Trophoblast cell (in vitro differentiated cells and primary cell): ENCODE data around the gene DDX5.

Source experiments
- DNase-seq, 2 donors: peaks; one replicate each; pipeline ENCODE4 v3.0.0-alpha.2; 2016
- H2AFZ ChIP-seq: 2 replicates; pipeline ENCODE4 v1.6.1; 2013; ENCODE audit warnings: low read length, moderate library complexity, mild to moderate bottlenecking; ENCODE audit not compliant: insufficient read depth, poor library complexity
- H2AK5ac ChIP-seq: 2 replicates; pipeline ENCODE4 v1.6.1; 2013; ENCODE audit warnings: mild to moderate bottlenecking, low read length
- H2BK120ac ChIP-seq: 2 replicates; pipeline ENCODE4 v1.6.1; 2013; ENCODE audit warnings: low read length, mild to moderate bottlenecking, moderate library complexity; ENCODE audit not compliant: insufficient read depth, poor library complexity
- H2BK12ac ChIP-seq: 2 replicates; pipeline ENCODE4 v1.6.1; 2013; ENCODE audit warnings: mild to moderate bottlenecking, low read length, moderate library complexity
- H2BK5ac ChIP-seq: 2 replicates; pipeline ENCODE4 v1.6.1; 2013; ENCODE audit warnings: low read length, low read depth, moderate library complexity, mild to moderate bottlenecking; ENCODE audit not compliant: poor library complexity
- H3K14ac ChIP-seq: 2 replicates; pipeline ENCODE4 v1.6.1; 2013; ENCODE audit warnings: mild to moderate bottlenecking, low read length
- H3K18ac ChIP-seq: 2 replicates; pipeline ENCODE4 v1.6.1; 2013; ENCODE audit warnings: mild to moderate bottlenecking, low read length
- H3K23ac ChIP-seq: 2 replicates; pipeline ENCODE4 v1.6.1; 2013; ENCODE audit warnings: low read length
- H3K27ac ChIP-seq: 2 replicates; pipeline ENCODE4 v1.5.1; 2013; ENCODE audit warnings: low read depth, mild to moderate bottlenecking, inconsistent platforms, low read length, moderate library complexity
- H3K27me3 ChIP-seq: 2 replicates; pipeline ENCODE4 v1.6.1; 2013; ENCODE audit warnings: inconsistent platforms, mild to moderate bottlenecking, low read length, moderate library complexity; ENCODE audit not compliant: insufficient read depth
- H3K36me3 ChIP-seq, 2 experiments: 1 replicate in 1 of 2; 2 replicates in 1 of 2; pipeline ENCODE4 v1.6.1; 2013; ENCODE audit warnings: low read length in 2 of 2, mild to moderate bottlenecking in 2 of 2, moderate library complexity in 1 of 2; ENCODE audit not compliant: insufficient read depth in 2 of 2, control insufficient read depth in 1 of 2
- H3K4ac ChIP-seq: 2 replicates; pipeline ENCODE4 v1.6.1; 2013; ENCODE audit warnings: low read depth, mild to moderate bottlenecking, low read length, moderate library complexity
- H3K4me1 ChIP-seq, 2 experiments: 1 replicate in 1 of 2; 2 replicates in 1 of 2; pipeline ENCODE4 v1.6.1; 2013; ENCODE audit warnings: low read length in 2 of 2, mild to moderate bottlenecking in 2 of 2, moderate library complexity in 1 of 2; ENCODE audit not compliant: insufficient read depth in 2 of 2, control insufficient read depth in 1 of 2
- H3K4me2 ChIP-seq: 2 replicates; pipeline ENCODE4 v1.6.1; 2013; ENCODE audit warnings: inconsistent platforms, mild to moderate bottlenecking, low read length, moderate library complexity
- H3K4me3 ChIP-seq: 2 replicates; pipeline ENCODE4 v1.5.1; 2013; ENCODE audit warnings: mild to moderate bottlenecking, low read depth, low read length, inconsistent platforms
- H3K79me1 ChIP-seq: one replicate; pipeline ENCODE4 v1.6.1; 2013; ENCODE audit warnings: low read length
- H3K79me2 ChIP-seq: 2 replicates; pipeline ENCODE4 v1.6.1; 2013; ENCODE audit warnings: low read length, mild to moderate bottlenecking; ENCODE audit not compliant: control insufficient read depth, insufficient read depth, poor library complexity
- H3K9ac ChIP-seq: 2 replicates; pipeline ENCODE4 v1.6.1; 2013; ENCODE audit warnings: mild to moderate bottlenecking, low read length
- H3K9me3 ChIP-seq: 2 replicates; pipeline ENCODE4 v1.6.1; 2013; ENCODE audit warnings: low read depth, mild to moderate bottlenecking, control low read depth, inconsistent platforms, low read length; ENCODE audit not compliant: insufficient read depth
- H4K12ac ChIP-seq: 2 replicates; pipeline ENCODE4 v1.6.1; 2013; ENCODE audit warnings: low read depth, mild to moderate bottlenecking, low read length, moderate library complexity
- H4K8ac ChIP-seq: 2 replicates; pipeline ENCODE4 v1.6.1; 2013; ENCODE audit warnings: low read depth, mild to moderate bottlenecking, low read length, moderate library complexity
- H4K91ac ChIP-seq: one replicate; pipeline ENCODE4 v1.6.1; 2013; ENCODE audit warnings: low read depth, mild to moderate bottlenecking, low read length, moderate library complexity
- WGBS: extraction: QIAGEN DNeasy Blood & Tissue Kit; methylation state at CpG from one replicate; pipeline ENCODE4 v1.1.7; 2013; ENCODE audit warnings: missing lambda C conversion rate; ENCODE audit not compliant: insufficient read length, insufficient coverage; ENCODE audit errors: extremely low coverage; 5-methylcytosine and 5-hydroxymethylcytosine counted together

DDX5 gene

DNA sequence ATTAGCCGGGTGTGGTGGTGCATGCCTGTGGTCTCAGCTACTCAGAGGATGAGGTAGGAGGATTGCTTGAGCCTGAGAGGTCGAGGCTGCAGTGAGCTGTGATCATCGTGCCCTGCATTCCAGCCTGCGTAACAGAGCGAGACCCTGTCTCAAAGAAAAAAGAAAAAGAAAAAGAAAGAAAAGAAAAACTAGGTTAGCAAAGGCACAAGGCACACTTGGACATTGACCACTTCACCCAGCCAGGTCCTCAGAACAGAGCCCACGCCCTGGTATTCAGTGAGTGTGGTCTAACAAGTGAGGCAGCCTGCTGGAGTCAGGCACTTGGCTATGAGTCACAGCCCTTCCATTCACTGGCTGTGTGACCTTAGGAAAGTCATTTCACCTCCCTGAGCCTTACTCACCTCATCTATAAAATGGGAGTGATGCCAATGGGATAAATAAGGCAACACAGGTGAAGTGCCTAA lies 46.8 kb downstream of the DDX5 start:
- H3K4me2 ChIP-seq = no peak overlapping the region
- H3K27ac ChIP-seq = no peak overlapping the region
- no peaks in the 10 kb centered on the region for H3K36me3 ChIP-seq
- H3K79me1 ChIP-seq = no peaks in the 10 kb centered on the region
- H2BK5ac ChIP-seq = no peak overlapping the region
- H3K4me3 ChIP-seq = no peak overlapping the region
- peaks cover 0 to 2% of the 10 kb centered on the region in 2 experiments for H3K4me1 ChIP-seq
- no peak overlapping the region for H4K12ac ChIP-seq
- DNase-seq = peak; percentile 66 to 73
- H3K23ac ChIP-seq = no peak overlapping the region
- whole genome bisulfite sequencing = no CpG with 5 or more reads among the region's 6 CpGs
- H4K91ac ChIP-seq = no peak overlapping the region
- no peak overlapping the region for H3K4ac ChIP-seq
- H2BK12ac ChIP-seq = no peak overlapping the region
- H3K9me3 ChIP-seq = no peaks in the 10 kb centered on the region
- no peak overlapping the region for H3K9ac ChIP-seq
- H2AK5ac ChIP-seq = no peak overlapping the region
- no peaks in the 10 kb centered on the region for H3K79me2 ChIP-seq
- H2BK120ac ChIP-seq = no peak overlapping the region
- no peak overlapping the region for H2AFZ ChIP-seq
- no peak overlapping the region for H3K14ac ChIP-seq
- H4K8ac ChIP-seq = no peak overlapping the region
- no peaks in the 10 kb centered on the region for H3K27me3 ChIP-seq
- no peak overlapping the region for H3K18ac ChIP-seq

DNA sequence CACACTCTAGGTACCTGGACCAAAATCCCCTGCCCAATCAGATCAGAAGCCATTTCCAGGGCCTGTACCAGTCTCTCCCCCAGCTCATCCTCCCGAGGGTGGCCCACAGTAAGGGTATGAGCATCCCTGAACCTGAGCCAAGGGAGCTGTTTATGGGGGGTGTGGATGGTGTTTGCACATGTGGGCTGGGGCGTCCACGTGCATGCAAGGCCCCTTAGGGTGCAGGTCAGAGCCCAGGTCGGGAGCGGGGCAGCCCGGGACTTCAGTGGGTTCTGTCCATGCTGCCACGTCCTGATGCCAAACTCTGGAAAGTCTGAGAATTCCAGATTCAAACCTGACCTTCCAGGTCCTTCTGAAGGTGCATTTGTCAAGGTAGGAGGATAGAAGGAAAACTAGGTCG lies 47.3 kb downstream of the DDX5 start:
- no peaks in the 10 kb centered on the region for H3K79me1 ChIP-seq
- no peaks in the 10 kb centered on the region for H3K79me2 ChIP-seq
- H2BK12ac ChIP-seq = no peak overlapping the region
- H3K27ac ChIP-seq = no peak overlapping the region
- H4K8ac ChIP-seq = no peak overlapping the region
- no peak overlapping the region for H3K14ac ChIP-seq
- H3K9ac ChIP-seq = no peak overlapping the region
- H3K4ac ChIP-seq = no peak overlapping the region
- no peak overlapping the region for H2AFZ ChIP-seq
- no peak overlapping the region for H3K23ac ChIP-seq
- no peak overlapping the region for H3K4me2 ChIP-seq
- no peak for DNase-seq
- no peak overlapping the region for H4K12ac ChIP-seq
- no peak overlapping the region for H4K91ac ChIP-seq
- WGBS = no CpG with 5 or more reads among the region's 8 CpGs
- no peak overlapping the region for H3K4me3 ChIP-seq
- H2BK120ac ChIP-seq = no peak overlapping the region
- no peak overlapping the region for H2AK5ac ChIP-seq
- no peaks in the 10 kb centered on the region for H3K27me3 ChIP-seq
- H3K36me3 ChIP-seq = no peaks in the 10 kb centered on the region
- no peak overlapping the region for H3K18ac ChIP-seq
- H3K9me3 ChIP-seq = no peaks in the 10 kb centered on the region
- no peak overlapping the region for H2BK5ac ChIP-seq
- peaks cover 0 to 2% of the 10 kb centered on the region in 2 experiments for H3K4me1 ChIP-seq

DNA sequence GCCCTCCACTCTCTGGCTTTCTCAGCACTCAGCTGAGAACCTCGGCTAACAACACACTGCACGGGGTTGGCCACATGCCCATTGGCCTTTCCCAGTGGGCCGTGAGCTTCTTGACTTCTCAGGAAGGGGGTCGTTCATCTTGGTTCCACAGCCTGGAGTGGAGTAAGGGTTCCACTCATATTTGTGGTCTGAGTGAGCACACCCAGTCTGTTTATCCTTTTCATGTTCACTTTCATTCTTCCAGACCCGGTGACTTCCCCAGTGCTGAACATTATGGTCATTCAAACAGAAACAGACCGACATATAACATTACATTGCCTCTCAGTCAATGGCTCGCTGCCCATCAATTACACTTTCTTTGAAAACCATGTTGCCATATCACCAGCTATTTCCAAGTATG lies 48.9 kb downstream of the DDX5 start:
- H3K27me3 ChIP-seq = no peaks in the 10 kb centered on the region
- no peaks in the 10 kb centered on the region for H3K79me2 ChIP-seq
- H3K36me3 ChIP-seq = no peaks in the 10 kb centered on the region
- no peaks in the 10 kb centered on the region for H3K79me1 ChIP-seq
- H2BK120ac ChIP-seq = no peak overlapping the region
- no peak overlapping the region for H3K4me3 ChIP-seq
- H3K9me3 ChIP-seq = no peaks in the 10 kb centered on the region
- H4K12ac ChIP-seq = no peak overlapping the region
- H3K18ac ChIP-seq = no peak overlapping the region
- no peak for DNase-seq
- H2BK12ac ChIP-seq = no peak overlapping the region
- no peak overlapping the region for H3K4me2 ChIP-seq
- no peak overlapping the region for H3K27ac ChIP-seq
- no CpG with 5 or more reads among the region's 7 CpGs for WGBS
- H2BK5ac ChIP-seq = no peak overlapping the region
- no peak overlapping the region for H3K14ac ChIP-seq
- H3K9ac ChIP-seq = no peak overlapping the region
- H4K91ac ChIP-seq = no peak overlapping the region
- H3K4me1 ChIP-seq = peaks cover 0 to 2% of the 10 kb centered on the region in 2 experiments
- no peak overlapping the region for H3K4ac ChIP-seq
- H3K23ac ChIP-seq = no peak overlapping the region
- H4K8ac ChIP-seq = no peak overlapping the region
- H2AFZ ChIP-seq = no peak overlapping the region
- no peak overlapping the region for H2AK5ac ChIP-seq

DNA sequence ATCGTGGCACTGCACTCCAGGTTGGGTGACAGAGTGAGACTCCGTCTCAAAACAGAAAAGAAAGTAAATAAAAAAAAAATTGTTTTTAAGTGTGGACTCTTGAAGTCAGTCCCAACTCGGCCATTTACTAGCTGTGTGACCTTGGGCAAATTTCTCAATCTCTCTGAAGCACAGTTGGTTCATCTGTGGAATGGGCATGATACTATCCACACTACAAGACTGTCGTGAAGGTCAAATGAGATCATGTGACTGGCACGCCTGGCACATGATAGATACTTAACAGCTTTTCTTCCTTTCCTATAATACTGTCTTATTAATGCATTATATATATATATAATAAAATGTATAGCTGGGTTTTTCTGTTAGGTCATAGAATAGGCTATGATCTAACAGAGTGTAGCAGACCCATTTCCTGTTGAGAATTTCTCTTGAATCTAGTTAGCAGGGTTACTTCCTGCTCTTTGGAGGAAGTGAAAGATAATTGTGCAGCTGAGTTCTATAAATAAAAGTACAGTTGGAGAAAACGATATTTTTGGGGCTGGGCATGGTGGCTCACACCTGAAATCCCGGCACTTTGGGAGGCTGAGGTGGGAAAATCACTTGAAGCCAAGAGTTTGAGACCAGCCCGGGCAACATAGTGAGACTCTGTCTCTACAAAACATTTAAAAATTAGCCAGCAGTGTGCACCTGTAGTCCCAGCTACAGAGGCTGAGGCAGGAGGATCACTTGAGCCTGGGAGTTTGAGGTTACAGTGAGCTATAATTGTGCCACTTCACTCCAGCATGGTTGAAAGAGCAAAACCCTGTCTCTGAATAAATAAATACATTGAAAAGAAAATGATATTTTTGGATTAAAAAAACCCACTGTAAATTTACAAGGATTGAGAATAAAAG lies 49.9 kb downstream of the DDX5 start:
- H4K91ac ChIP-seq = no peak overlapping the region
- no peak overlapping the region for H2AFZ ChIP-seq
- no peak overlapping the region for H3K9ac ChIP-seq
- no peaks in the 10 kb centered on the region for H3K27me3 ChIP-seq
- H3K4me1 ChIP-seq = peaks cover 0 to 2% of the 10 kb centered on the region in 2 experiments
- no peak overlapping the region for H2BK120ac ChIP-seq
- H3K4ac ChIP-seq = no peak overlapping the region
- H2AK5ac ChIP-seq = no peak overlapping the region
- no peak overlapping the region for H3K4me3 ChIP-seq
- no peak overlapping the region for H4K8ac ChIP-seq
- no peak overlapping the region for H3K4me2 ChIP-seq
- no peak for DNase-seq
- no peak overlapping the region for H2BK12ac ChIP-seq
- H3K27ac ChIP-seq = no peak overlapping the region
- no peaks in the 10 kb centered on the region for H3K79me2 ChIP-seq
- no peak overlapping the region for H4K12ac ChIP-seq
- H3K79me1 ChIP-seq = no peaks in the 10 kb centered on the region
- H3K18ac ChIP-seq = no peak overlapping the region
- H3K14ac ChIP-seq = no peak overlapping the region
- no peak overlapping the region for H2BK5ac ChIP-seq
- no peaks in the 10 kb centered on the region for H3K9me3 ChIP-seq
- H3K23ac ChIP-seq = no peak overlapping the region
- H3K36me3 ChIP-seq = no peaks in the 10 kb centered on the region
- WGBS = no CpG with 5 or more reads among the region's 8 CpGs
